ENCODE results near the gene GKN1.

The GKN1 gene

GRCh38 chr2:68974251-68974650 lies at the start of gene GKN1:
Gene GKN1 (plus strand): TSS chr2:68974636. CDS start chr2:68974678, 42 bp downstream.
- TF ChIP-seq CTCF (IDR thresholded peaks at IDR 0.05) = no peak
- H3K36me3 ChIP-seq = no peaks in the 10 kb centered on the region
- no peaks in the 10 kb centered on the region for H3K4me1 ChIP-seq (ENCODE audit: control insufficient read depth in 1 of 2, insufficient read depth in 1 of 2, low read depth in 1 of 2, low read length in 1 of 2)
- H3K27ac ChIP-seq = no peak within 1 kb of the TSS
- no peak within 1 kb of the TSS for H3K4me3 ChIP-seq (ENCODE audit: low read depth in 1 of 2, low read length in 1 of 2)
- peaks cover 17% of the 10 kb centered on the region for H3K27me3 ChIP-seq
- H3K9me3 ChIP-seq = no peaks in the 10 kb centered on the region

- no peaks in the 10 kb centered on the region for H3K4me1 ChIP-seq (ENCODE audit: control insufficient read depth in 1 of 2, insufficient read depth in 1 of 2, low read depth in 1 of 2, low read length in 1 of 2)
- no peaks in the 10 kb centered on the region for H3K36me3 ChIP-seq
- H3K27ac ChIP-seq = no peak overlapping the region
- no peak overlapping the region for H3K4me3 ChIP-seq (ENCODE audit: low read depth in 1 of 2, low read length in 1 of 2)
- no peaks in the 10 kb centered on the region for H3K9me3 ChIP-seq
- no peaks in the 10 kb centered on the region for H3K27me3 ChIP-seq
- peak; percentile 72 for TF ChIP-seq CTCF (IDR thresholded peaks at IDR 0.05)
These were observed 49.0 kb upstream of the GKN1 start for GRCh38 chr2:68925295-68925896.

GRCh38 chr2:68926796-68927195 lies 47.6 kb upstream of the GKN1 start:
- Histone ChIP-seq H3K4me1 (ENCODE audit: control insufficient read depth in 1 of 2, insufficient read depth in 1 of 2, low read depth in 1 of 2, low read length in 1 of 2) (no peaks in the 10 kb centered on the region), H3K36me3 (no peaks in the 10 kb centered on the region), H3K27me3 (no peaks in the 10 kb centered on the region), H3K4me3 (ENCODE audit: low read depth in 1 of 2, low read length in 1 of 2) (no peak overlapping the region), H3K9me3 (no peaks in the 10 kb centered on the region), H3K27ac (no peak overlapping the region)
- TF ChIP-seq CTCF (IDR thresholded peaks at IDR 0.05) = no peak

GRCh38 chr2:68931149-68931711 lies 43.2 kb upstream of the GKN1 start:
- no peak overlapping the region for H3K27ac ChIP-seq
- TF ChIP-seq CTCF (IDR thresholded peaks at IDR 0.05) = no peak
- no peaks in the 10 kb centered on the region for H3K9me3 ChIP-seq
- no peak overlapping the region for H3K4me3 ChIP-seq (ENCODE audit: low read depth in 1 of 2, low read length in 1 of 2)
- H3K27me3 ChIP-seq = no peaks in the 10 kb centered on the region
- H3K4me1 ChIP-seq (ENCODE audit: control insufficient read depth in 1 of 2, insufficient read depth in 1 of 2, low read depth in 1 of 2, low read length in 1 of 2) = peaks cover 0 to 5% of the 10 kb centered on the region in 2 experiments
- H3K36me3 ChIP-seq = no peaks in the 10 kb centered on the region

- H3K27ac ChIP-seq = no peak overlapping the region
- no peaks in the 10 kb centered on the region for H3K27me3 ChIP-seq
- no peak overlapping the region for H3K4me3 ChIP-seq (ENCODE audit: low read depth in 1 of 2, low read length in 1 of 2)
- no peak for TF ChIP-seq CTCF (IDR thresholded peaks at IDR 0.05)
- H3K36me3 ChIP-seq = no peaks in the 10 kb centered on the region
- H3K9me3 ChIP-seq = no peaks in the 10 kb centered on the region
- peaks cover 0 to 5% of the 10 kb centered on the region in 2 experiments for H3K4me1 ChIP-seq (ENCODE audit: control insufficient read depth in 1 of 2, insufficient read depth in 1 of 2, low read depth in 1 of 2, low read length in 1 of 2)
These were observed 42.6 kb upstream of the GKN1 start for GRCh38 chr2:68931799-68932198.
